GM03348 (cell line): ENCODE measurements around the gene OTOG.

Experiments
- DNase-seq: peaks from one replicate; pipeline ENCODE4 v3.0.0; 2012; ENCODE audit warnings: low spot score

The OTOG gene, protein sequence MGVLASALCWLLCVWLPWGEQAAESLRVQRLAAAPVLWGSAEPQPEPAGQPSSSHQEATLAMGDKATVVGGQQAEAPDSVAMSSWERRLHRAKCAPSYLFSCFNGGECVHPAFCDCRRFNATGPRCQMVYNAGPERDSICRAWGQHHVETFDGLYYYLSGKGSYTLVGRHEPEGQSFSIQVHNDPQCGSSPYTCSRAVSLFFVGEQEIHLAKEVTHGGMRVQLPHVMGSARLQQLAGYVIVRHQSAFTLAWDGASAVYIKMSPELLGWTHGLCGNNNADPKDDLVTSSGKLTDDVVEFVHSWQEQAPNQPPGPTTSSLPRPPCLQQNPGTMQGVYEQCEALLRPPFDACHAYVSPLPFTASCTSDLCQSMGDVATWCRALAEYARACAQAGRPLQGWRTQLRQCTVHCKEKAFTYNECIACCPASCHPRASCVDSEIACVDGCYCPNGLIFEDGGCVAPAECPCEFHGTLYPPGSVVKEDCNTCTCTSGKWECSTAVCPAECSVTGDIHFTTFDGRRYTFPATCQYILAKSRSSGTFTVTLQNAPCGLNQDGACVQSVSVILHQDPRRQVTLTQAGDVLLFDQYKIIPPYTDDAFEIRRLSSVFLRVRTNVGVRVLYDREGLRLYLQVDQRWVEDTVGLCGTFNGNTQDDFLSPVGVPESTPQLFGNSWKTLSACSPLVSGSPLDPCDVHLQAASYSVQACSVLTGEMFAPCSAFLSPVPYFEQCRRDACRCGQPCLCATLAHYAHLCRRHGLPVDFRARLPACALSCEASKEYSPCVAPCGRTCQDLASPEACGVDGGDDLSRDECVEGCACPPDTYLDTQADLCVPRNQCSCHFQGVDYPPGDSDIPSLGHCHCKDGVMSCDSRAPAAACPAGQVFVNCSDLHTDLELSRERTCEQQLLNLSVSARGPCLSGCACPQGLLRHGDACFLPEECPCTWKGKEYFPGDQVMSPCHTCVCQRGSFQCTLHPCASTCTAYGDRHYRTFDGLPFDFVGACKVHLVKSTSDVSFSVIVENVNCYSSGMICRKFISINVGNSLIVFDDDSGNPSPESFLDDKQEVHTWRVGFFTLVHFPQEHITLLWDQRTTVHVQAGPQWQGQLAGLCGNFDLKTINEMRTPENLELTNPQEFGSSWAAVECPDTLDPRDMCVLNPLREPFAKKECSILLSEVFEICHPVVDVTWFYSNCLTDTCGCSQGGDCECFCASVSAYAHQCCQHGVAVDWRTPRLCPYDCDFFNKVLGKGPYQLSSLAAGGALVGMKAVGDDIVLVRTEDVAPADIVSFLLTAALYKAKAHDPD (N-terminal part only)

GRCh38 chr11:17547051-17547577, at the start of gene OTOG:
Gene OTOG (plus strand): TSS chr11:17547259. CDS start chr11:17547373, 114 bp downstream.
- DNase-seq, result no peak

- no peak for DNase-seq
Observed at GRCh38 chr11:17498058-17498457, 49.0 kb upstream of the OTOG start.

DNA sequence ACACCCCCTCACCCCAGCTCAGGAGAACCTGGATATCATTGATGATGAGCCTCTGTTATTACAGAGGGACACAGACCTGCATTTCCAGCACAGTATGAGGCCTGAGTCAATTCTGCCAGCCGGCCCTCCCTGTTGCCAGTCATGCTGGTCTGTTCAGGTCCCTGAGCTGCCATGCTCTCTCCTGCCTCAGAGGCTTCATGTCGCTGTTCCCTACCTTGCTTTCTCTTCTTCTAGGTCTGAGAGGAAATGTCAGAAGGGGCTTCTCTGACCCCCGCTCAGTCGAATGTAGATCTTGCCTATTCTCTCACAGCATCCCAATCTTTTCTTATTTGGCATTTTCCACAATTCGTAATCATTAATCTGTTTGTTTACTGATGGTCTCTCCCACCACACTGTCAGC, 48.6 kb upstream of the OTOG start:
- DNase-seq, result peak; percentile 41

DNA sequence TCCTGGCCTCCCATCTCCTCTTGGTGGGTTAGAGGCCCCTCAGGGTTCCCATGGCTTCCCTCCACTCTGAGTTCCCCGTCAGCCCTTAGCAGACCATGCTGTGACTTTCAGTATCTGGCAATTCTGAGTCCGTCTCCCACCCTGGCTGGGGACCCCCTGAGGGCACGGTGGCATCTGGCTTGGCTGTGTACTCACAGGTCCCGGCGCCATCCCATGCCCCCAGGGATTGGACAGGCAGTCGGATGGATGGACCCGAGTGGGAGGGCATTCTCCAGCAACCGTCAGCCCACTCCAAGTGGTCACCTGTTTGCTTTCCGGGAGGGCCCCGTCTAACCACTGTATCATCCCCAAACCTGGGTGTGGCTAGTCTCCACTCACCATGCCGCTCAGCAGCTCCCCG, 46.4 kb upstream of the OTOG start:
- DNase-seq, result no peak

GRCh38 chr11:17502630-17503029, 44.4 kb upstream of the OTOG start:
- DNase-seq, result no peak

GRCh38 chr11:17504330-17505107, 42.5 kb upstream of the OTOG start:
- DNase-seq, result peak; percentile 93

DNA sequence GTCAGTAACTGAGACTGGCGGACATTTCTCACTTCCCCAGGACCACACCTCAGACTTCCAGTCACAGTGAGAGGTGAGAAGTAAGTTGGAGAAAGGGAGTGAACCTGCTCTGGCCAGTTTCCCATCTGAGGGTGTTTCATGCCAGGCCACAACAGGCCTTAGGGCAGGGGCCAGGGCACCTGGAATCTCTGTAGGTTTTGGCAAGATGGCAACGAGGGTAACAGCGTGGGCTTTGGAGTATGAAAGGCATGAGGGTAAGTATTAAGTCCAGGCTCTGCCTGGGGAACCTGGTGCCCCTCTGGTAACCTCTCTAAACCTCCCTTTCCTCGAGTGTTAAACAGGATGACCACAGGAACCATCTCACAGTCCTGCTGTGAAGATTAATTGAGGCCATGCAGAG, 41.9 kb upstream of the OTOG start:
- no peak for DNase-seq

GRCh38 chr11:17506314-17506713, 40.7 kb upstream of the OTOG start:
- no peak for DNase-seq

GRCh38 chr11:17506942-17507341, 40.1 kb upstream of the OTOG start:
- no peak for DNase-seq

DNA sequence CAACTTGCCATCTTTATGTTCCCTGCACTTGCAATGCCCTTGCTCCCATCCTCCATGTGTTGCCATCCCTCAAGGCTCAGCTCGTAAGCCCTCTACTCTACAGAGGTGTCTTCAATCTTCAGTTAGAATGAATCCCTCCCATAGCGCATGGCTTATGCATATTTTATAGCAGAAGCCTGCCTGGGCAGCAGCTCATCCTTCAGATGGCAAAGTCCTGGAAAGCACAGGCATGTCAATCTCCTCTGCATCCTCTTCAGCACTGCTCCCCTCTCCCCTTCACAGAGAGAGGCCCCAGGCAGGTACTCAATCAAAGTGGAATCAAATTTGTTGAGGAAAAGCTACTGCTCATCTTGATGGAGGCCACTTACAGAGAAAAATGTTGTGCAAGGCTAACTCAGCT, 39.3 kb upstream of the OTOG start:
- no peak for DNase-seq

- no peak for DNase-seq
Observed at GRCh38 chr11:17508306-17508705, 38.8 kb upstream of the OTOG start.

GRCh38 chr11:17508791-17509190, 38.3 kb upstream of the OTOG start:
- DNase-seq, result no peak

DNA sequence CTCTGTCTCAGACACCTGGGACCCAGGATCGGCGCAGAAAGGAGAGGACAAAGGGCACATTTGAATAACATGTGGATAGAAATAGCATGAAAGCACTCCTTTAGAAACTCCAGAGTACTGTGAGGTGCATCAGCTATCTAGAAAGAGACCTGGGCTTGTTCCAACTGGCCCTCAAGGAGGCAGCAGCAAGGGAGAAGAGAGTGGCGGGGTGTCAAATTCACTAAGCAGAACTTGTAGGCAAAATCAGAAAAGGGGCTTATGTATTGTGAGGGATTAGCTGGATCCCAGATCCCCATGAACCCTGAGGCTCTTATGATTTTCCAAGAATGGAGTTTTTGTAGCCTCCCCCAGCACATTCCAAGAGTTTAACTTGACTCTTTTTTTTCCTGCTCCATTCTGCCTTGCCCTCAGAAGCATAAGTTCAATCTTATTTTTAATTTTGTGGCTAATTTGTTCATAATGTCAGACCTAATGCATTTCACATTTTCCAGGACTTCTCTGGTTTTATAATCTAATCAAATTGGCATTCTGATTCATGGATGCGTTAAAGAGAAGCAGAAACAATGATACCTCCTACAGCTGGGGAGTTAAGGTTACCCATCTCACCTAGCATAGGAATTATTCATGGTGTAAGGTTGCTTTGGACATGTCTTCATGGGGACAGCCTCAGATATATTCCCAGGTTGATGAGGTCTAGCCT, 36.4 kb upstream of the OTOG start:
- no peak for DNase-seq

GRCh38 chr11:17511571-17511970, 35.5 kb upstream of the OTOG start:
- DNase-seq, result no peak

DNA sequence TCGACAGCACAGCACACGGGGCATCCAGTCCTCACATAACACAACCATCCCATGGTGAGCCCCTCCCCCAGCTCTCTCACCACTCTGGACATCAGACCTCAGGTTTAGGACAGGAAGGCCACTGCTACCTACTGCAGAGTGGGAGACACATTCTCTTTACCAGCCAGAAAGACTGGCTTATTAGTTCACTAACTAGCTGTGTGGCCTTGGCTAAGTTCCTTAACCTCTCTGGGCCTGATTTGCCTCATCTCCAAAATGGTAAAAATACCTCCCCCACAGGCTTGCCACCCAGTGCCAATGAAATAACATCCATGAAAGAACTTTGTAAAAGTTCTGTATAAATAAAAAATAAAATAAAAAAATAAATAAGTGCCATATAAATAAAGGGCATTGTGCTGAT, 35.0 kb upstream of the OTOG start:
- DNase-seq, result no peak

DNA sequence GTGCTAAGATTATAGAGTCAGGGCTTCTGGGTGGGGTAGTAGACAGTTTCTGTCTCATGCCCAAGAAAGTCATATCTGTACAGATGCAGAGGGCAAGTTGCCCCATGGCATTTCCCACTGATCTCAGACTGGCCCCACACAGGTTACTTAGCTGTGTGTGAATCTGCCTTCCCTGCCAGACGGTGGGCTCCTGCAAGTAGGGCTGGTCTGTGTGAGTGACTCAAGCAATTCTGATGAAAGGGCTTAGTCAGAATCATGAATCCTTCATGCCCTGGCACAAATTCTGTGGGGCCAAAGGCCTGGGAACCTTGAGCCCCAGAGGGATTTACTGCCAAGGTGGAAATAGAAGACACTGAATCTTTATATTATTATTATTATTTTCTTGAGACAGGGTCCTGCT, 33.2 kb upstream of the OTOG start:
- no peak for DNase-seq

DNA sequence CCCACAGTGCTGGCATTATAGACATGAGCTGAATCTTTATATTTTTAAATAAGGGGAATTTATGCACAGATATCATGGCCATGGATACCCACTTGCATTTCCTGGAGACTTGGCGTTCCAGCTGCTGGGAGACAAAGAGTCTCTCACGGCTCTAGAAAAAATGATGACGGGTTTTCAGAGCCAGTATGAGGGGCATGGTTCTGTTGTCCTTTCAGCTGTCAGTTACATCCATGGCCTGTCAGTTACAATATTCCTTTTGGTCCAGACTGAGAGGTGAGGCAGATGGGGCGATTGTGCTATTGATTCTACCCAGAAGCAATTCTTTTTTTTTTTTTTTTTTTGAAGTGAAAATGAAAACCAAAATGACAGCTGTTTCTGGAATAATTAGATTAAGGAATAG, 32.6 kb upstream of the OTOG start:
- no peak for DNase-seq

GRCh38 chr11:17515443-17516176, 31.4 kb upstream of the OTOG start:
- no peak for DNase-seq

GRCh38 chr11:17516551-17517150, 30.4 kb upstream of the OTOG start:
- no peak for DNase-seq

GRCh38 chr11:17517186-17517585, 29.9 kb upstream of the OTOG start:
- no peak for DNase-seq
